Measurements from ENCODE around the gene KATNAL2.

KATNAL2 gene

DNA sequence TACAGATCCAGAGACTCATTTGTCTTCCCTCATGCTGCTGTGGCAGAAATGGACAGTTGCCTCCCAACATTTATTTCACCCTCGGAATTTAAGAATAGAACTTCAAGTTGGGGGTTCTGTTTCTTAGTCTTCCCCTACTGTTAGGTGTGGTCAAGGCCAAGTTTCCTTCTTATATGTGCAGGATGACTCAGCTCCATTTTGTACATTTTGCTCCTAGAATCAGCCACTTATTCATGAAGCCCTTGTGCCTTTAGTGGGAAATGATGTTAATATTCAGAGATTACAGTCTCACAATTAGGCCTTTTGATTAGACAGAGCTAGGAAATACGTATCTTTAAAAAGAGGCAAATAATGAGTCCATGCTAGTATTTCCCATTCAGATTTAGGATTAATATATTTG is 164.2 kb downstream of the KATNAL2 start:
- TF ChIP-seq SNAI2 (CRISPR knock-in tag; IDR thresholded peaks at IDR 0.05) (no peak), GLIS3 (CRISPR knock-in tag; IDR thresholded peaks at IDR 0.05) (no peak), ZFP3 (CRISPR knock-in tag; IDR thresholded peaks at IDR 0.05) (no peak), ZNF70 (CRISPR knock-in tag; IDR thresholded peaks at IDR 0.05) (no peak)
- TF ChIP-seq, protein P1, sequence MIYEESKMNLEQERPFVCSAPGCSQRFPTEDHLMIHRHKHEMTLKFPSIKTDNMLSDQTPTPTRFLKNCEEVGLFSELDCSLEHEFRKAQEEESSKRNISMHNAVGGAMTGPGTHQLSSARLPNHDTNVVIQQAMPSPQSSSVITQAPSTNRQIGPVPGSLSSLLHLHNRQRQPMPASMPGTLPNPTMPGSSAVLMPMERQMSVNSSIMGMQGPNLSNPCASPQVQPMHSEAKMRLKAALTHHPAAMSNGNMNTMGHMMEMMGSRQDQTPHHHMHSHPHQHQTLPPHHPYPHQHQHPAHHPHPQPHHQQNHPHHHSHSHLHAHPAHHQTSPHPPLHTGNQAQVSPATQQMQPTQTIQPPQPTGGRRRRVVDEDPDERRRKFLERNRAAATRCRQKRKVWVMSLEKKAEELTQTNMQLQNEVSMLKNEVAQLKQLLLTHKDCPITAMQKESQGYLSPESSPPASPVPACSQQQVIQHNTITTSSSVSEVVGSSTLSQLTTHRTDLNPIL (CRISPR knock-in tag; IDR thresholded peaks at IDR 0.05; ENCODE audit: low read depth): no peak
- ATAC-seq: no peak

DNA sequence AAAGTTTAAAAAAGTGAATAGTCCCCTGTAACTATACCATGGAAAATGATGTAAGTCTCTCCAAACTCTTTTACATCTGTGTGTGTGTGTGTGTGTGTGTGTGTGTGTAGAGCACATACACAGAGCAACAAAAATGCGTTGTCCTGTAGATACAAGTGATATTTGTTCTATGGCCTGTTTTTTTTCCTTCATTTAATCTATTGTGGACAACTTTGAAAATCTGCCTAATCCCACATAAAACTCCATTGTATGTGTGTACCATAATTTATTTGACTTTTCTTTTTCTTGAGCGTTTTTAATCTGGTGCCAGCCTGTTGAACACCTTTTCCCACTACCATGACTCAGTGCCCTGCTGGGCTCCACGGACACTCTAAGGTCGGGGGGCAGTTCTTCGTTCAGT is 170.3 kb downstream of the KATNAL2 start:
- TF ChIP-seq ZC3H10 (CRISPR knock-in tag; IDR thresholded peaks at IDR 0.05) (no peak), PPARA (CRISPR knock-in tag; IDR thresholded peaks at IDR 0.05; ENCODE audit: borderline replicate concordance) (no peak), ISL1 (CRISPR knock-in tag; IDR thresholded peaks at IDR 0.05) (no peak), OSR1 (CRISPR knock-in tag; IDR thresholded peaks at IDR 0.05) (no peak), ZNF565 (CRISPR knock-in tag; conservative IDR thresholded peaks at IDR 0.05; ENCODE audit: low read depth) (no peak), CSDC2 (CRISPR knock-in tag; IDR thresholded peaks at IDR 0.05) (no peak), ZFP30 (CRISPR knock-in tag; IDR thresholded peaks at IDR 0.05) (no peak), BACH2 (CRISPR knock-in tag; IDR thresholded peaks at IDR 0.05; ENCODE audit: borderline replicate concordance) (no peak), ESRRG (CRISPR knock-in tag; IDR thresholded peaks at IDR 0.05) (no peak), ZFP3 (CRISPR knock-in tag; IDR thresholded peaks at IDR 0.05) (no peak), ZNF8 (CRISPR knock-in tag; IDR thresholded peaks at IDR 0.05) (no peak), TOX (CRISPR knock-in tag; IDR thresholded peaks at IDR 0.05; ENCODE audit: borderline replicate concordance) (no peak), SNAI2 (CRISPR knock-in tag; IDR thresholded peaks at IDR 0.05) (no peak), TCF4 (CRISPR knock-in tag; IDR thresholded peaks at IDR 0.05; ENCODE audit: borderline replicate concordance) (no peak)
- TF ChIP-seq, protein P2, sequence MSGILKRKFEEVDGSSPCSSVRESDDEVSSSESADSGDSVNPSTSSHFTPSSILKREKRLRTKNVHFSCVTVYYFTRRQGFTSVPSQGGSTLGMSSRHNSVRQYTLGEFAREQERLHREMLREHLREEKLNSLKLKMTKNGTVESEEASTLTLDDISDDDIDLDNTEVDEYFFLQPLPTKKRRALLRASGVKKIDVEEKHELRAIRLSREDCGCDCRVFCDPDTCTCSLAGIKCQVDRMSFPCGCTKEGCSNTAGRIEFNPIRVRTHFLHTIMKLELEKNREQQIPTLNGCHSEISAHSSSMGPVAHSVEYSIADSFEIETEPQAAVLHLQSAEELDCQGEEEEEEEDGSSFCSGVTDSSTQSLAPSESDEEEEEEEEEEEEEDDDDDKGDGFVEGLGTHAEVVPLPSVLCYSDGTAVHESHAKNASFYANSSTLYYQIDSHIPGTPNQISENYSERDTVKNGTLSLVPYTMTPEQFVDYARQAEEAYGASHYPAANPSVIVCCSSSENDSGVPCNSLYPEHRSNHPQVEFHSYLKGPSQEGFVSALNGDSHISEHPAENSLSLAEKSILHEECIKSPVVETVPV (CRISPR knock-in tag; IDR thresholded peaks at IDR 0.05): no peak
- TF ChIP-seq, protein P3, sequence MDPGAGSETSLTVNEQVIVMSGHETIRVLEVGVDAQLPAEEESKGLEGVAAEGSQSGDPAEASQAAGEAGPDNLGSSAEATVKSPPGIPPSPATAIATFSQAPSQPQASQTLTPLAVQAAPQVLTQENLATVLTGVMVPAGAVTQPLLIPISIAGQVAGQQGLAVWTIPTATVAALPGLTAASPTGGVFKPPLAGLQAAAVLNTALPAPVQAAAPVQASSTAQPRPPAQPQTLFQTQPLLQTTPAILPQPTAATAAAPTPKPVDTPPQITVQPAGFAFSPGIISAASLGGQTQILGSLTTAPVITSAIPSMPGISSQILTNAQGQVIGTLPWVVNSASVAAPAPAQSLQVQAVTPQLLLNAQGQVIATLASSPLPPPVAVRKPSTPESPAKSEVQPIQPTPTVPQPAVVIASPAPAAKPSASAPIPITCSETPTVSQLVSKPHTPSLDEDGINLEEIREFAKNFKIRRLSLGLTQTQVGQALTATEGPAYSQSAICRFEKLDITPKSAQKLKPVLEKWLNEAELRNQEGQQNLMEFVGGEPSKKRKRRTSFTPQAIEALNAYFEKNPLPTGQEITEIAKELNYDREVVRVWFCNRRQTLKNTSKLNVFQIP (CRISPR knock-in tag; IDR thresholded peaks at IDR 0.05; ENCODE audit: borderline replicate concordance, low read depth): no peak
- TF ChIP-seq, protein P4, sequence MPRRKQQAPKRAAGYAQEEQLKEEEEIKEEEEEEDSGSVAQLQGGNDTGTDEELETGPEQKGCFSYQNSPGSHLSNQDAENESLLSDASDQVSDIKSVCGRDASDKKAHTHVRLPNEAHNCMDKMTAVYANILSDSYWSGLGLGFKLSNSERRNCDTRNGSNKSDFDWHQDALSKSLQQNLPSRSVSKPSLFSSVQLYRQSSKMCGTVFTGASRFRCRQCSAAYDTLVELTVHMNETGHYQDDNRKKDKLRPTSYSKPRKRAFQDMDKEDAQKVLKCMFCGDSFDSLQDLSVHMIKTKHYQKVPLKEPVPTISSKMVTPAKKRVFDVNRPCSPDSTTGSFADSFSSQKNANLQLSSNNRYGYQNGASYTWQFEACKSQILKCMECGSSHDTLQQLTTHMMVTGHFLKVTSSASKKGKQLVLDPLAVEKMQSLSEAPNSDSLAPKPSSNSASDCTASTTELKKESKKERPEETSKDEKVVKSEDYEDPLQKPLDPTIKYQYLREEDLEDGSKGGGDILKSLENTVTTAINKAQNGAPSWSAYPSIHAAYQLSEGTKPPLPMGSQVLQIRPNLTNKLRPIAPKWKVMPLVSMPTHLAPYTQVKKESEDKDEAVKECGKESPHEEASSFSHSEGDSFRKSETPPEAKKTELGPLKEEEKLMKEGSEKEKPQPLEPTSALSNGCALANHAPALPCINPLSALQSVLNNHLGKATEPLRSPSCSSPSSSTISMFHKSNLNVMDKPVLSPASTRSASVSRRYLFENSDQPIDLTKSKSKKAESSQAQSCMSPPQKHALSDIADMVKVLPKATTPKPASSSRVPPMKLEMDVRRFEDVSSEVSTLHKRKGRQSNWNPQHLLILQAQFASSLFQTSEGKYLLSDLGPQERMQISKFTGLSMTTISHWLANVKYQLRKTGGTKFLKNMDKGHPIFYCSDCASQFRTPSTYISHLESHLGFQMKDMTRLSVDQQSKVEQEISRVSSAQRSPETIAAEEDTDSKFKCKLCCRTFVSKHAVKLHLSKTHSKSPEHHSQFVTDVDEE (CRISPR knock-in tag; IDR thresholded peaks at IDR 0.05): no peak
- TF ChIP-seq, protein P5, sequence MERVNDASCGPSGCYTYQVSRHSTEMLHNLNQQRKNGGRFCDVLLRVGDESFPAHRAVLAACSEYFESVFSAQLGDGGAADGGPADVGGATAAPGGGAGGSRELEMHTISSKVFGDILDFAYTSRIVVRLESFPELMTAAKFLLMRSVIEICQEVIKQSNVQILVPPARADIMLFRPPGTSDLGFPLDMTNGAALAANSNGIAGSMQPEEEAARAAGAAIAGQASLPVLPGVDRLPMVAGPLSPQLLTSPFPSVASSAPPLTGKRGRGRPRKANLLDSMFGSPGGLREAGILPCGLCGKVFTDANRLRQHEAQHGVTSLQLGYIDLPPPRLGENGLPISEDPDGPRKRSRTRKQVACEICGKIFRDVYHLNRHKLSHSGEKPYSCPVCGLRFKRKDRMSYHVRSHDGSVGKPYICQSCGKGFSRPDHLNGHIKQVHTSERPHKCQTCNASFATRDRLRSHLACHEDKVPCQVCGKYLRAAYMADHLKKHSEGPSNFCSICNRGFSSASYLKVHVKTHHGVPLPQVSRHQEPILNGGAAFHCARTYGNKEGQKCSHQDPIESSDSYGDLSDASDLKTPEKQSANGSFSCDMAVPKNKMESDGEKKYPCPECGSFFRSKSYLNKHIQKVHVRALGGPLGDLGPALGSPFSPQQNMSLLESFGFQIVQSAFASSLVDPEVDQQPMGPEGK (CRISPR knock-in tag; IDR thresholded peaks at IDR 0.05; ENCODE audit: borderline replicate concordance): no peak
- TF ChIP-seq, protein P1 (CRISPR knock-in tag; IDR thresholded peaks at IDR 0.05; ENCODE audit: low read depth): no peak
- no peak for ATAC-seq

DNA sequence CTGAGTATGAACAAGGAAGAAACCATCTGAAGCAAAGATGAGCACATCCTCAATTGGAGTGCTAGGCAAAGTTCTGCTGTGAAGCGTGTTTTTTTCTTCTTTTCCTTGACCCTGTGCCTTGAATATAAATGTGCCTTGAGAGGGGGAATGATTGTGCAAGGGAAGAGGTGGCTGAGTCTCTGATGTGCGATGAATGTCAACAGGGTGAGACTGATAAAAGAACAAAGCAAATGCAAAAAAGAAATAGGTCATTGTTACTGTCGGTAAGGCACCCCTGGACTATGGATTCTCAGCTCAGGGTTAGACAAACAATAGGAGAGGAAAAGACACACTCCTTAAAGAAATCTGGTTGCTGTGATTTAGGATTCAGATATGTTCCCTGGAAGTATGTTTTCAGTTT is 178.4 kb downstream of the KATNAL2 start:
- no peak for TF ChIP-seq OSR1 (CRISPR knock-in tag; IDR thresholded peaks at IDR 0.05)
- TF ChIP-seq ZNF70 (CRISPR knock-in tag; IDR thresholded peaks at IDR 0.05): no peak
- TF ChIP-seq ZNF565 (CRISPR knock-in tag; conservative IDR thresholded peaks at IDR 0.05; ENCODE audit: low read depth): no peak
- TF ChIP-seq GLIS3 (CRISPR knock-in tag; IDR thresholded peaks at IDR 0.05): no peak
- TF ChIP-seq, protein P2 (CRISPR knock-in tag; IDR thresholded peaks at IDR 0.05): no peak
- no peak for ATAC-seq
